ENCODE measurements around the gene PPP1R9B.

Gene PPP1R9B

GRCh38 chr17:50110591-50111349, 39.7 kb downstream of the PPP1R9B start:
- no peak overlapping the region for H3K4me3 ChIP-seq (ENCODE audit: low read length)
- TF ChIP-seq CTCF (IDR thresholded peaks at IDR 0.05; ENCODE audit: low read depth, low read length) (no peak), EZH2phosphoT487 (IDR thresholded peaks at IDR 0.05; ENCODE audit: low read depth) (no peak)
- no peak overlapping the region for H2AFZ ChIP-seq (ENCODE audit: low read depth, low read length)
- H3K79me2 ChIP-seq (ENCODE audit: low read length) = no peaks in the 10 kb centered on the region
- H3K4me2 ChIP-seq (ENCODE audit: low read length) = no peak overlapping the region
- H3K27me3 ChIP-seq (ENCODE audit: low read depth, low read length) = no peaks in the 10 kb centered on the region
- no peak overlapping the region for H3K27ac ChIP-seq (ENCODE audit: low read length)
- H4K20me1 ChIP-seq (ENCODE audit: insufficient read depth, low read length) = no peaks in the 10 kb centered on the region
- H3K4me1 ChIP-seq (ENCODE audit: low read length) = 0 out of 2 replicates have a peak, but pooled peaks cover 6% of the 10 kb centered on the region
- H3K36me3 ChIP-seq (replicated peaks; ENCODE audit: low read depth, low read length) = no peaks in the 10 kb centered on the region
- H3K9ac ChIP-seq (ENCODE audit: low read length) = no peak overlapping the region
- H3K9me3 ChIP-seq (ENCODE audit: insufficient read depth, low read length) = no peaks in the 10 kb centered on the region

GRCh38 chr17:50109785-50110184, 40.7 kb downstream of the PPP1R9B start:
- no peak overlapping the region for H3K4me2 ChIP-seq (ENCODE audit: low read length)
- H3K9ac ChIP-seq (ENCODE audit: low read length) = no peak overlapping the region
- no peaks in the 10 kb centered on the region for H3K36me3 ChIP-seq (replicated peaks; ENCODE audit: low read depth, low read length)
- 0 out of 2 replicates have a peak, but pooled peaks cover 4% of the 10 kb centered on the region for H3K4me1 ChIP-seq (ENCODE audit: low read length)
- no peaks in the 10 kb centered on the region for H3K27me3 ChIP-seq (ENCODE audit: low read depth, low read length)
- no peak for TF ChIP-seq EZH2phosphoT487 (IDR thresholded peaks at IDR 0.05; ENCODE audit: low read depth)
- TF ChIP-seq CTCF (IDR thresholded peaks at IDR 0.05; ENCODE audit: low read depth, low read length) = no peak
- no peak overlapping the region for H3K4me3 ChIP-seq (ENCODE audit: low read length)
- no peaks in the 10 kb centered on the region for H3K9me3 ChIP-seq (ENCODE audit: insufficient read depth, low read length)
- H4K20me1 ChIP-seq (ENCODE audit: insufficient read depth, low read length) = no peaks in the 10 kb centered on the region
- no peak overlapping the region for H2AFZ ChIP-seq (ENCODE audit: low read depth, low read length)
- H3K79me2 ChIP-seq (ENCODE audit: low read length) = no peaks in the 10 kb centered on the region
- H3K27ac ChIP-seq (ENCODE audit: low read length) = no peak overlapping the region

GRCh38 chr17:50109207-50109606, 41.3 kb downstream of the PPP1R9B start:
- Histone ChIP-seq H3K4me1 (ENCODE audit: low read length) (no peaks in the 10 kb centered on the region), H3K9ac (ENCODE audit: low read length) (no peak overlapping the region), H3K79me2 (ENCODE audit: low read length) (no peaks in the 10 kb centered on the region), H3K27me3 (ENCODE audit: low read depth, low read length) (no peaks in the 10 kb centered on the region), H3K27ac (ENCODE audit: low read length) (no peak overlapping the region), H3K9me3 (ENCODE audit: insufficient read depth, low read length) (no peaks in the 10 kb centered on the region), H4K20me1 (ENCODE audit: insufficient read depth, low read length) (no peaks in the 10 kb centered on the region), H3K4me2 (ENCODE audit: low read length) (no peak overlapping the region), H3K4me3 (ENCODE audit: low read length) (no peak overlapping the region), H2AFZ (ENCODE audit: low read depth, low read length) (no peak overlapping the region), H3K36me3 (replicated peaks; ENCODE audit: low read depth, low read length) (no peaks in the 10 kb centered on the region)
- TF ChIP-seq CTCF (IDR thresholded peaks at IDR 0.05; ENCODE audit: low read depth, low read length) (no peak), EZH2phosphoT487 (IDR thresholded peaks at IDR 0.05; ENCODE audit: low read depth) (no peak)

GRCh38 chr17:50108556-50108955, 41.9 kb downstream of the PPP1R9B start:
- Histone ChIP-seq H3K79me2 (ENCODE audit: low read length) (no peaks in the 10 kb centered on the region), H4K20me1 (ENCODE audit: insufficient read depth, low read length) (no peaks in the 10 kb centered on the region), H3K9me3 (ENCODE audit: insufficient read depth, low read length) (no peaks in the 10 kb centered on the region), H3K9ac (ENCODE audit: low read length) (no peak overlapping the region), H3K27ac (ENCODE audit: low read length) (no peak overlapping the region), H3K27me3 (ENCODE audit: low read depth, low read length) (no peaks in the 10 kb centered on the region), H3K4me2 (ENCODE audit: low read length) (no peak overlapping the region), H3K4me1 (ENCODE audit: low read length) (no peaks in the 10 kb centered on the region), H3K36me3 (replicated peaks; ENCODE audit: low read depth, low read length) (no peaks in the 10 kb centered on the region), H2AFZ (ENCODE audit: low read depth, low read length) (no peak overlapping the region), H3K4me3 (ENCODE audit: low read length) (no peak overlapping the region)
- no peak for TF ChIP-seq CTCF (IDR thresholded peaks at IDR 0.05; ENCODE audit: low read depth, low read length)
- no peak for TF ChIP-seq EZH2phosphoT487 (IDR thresholded peaks at IDR 0.05; ENCODE audit: low read depth)

All from OCI-LY3 (cell line).